Osteocyte (in vitro differentiated cells): Measurements from ENCODE around the gene DPF3. TPM values are rescaled to one million over a fixed set of nuclear protein-coding genes. Genes with fewer than 3 reads are reported as not detected.

ENCODE experiments used
- DNase-seq: peaks from one replicate; pipeline ENCODE4 v3.0.0; 2021; ENCODE audit warnings: mixed read lengths; ENCODE audit not compliant: unreplicated experiment; ENCODE audit errors: extremely low spot score
- H3K27ac Mint-ChIP-seq: one replicate; pipeline ENCODE4 v1.8.0; 2021; ENCODE audit warnings: mild to moderate bottlenecking, mixed read lengths; ENCODE audit not compliant: unreplicated experiment
- H3K27me3 Mint-ChIP-seq: one replicate; pipeline ENCODE4 v1.8.0; 2021; ENCODE audit warnings: mixed read lengths; ENCODE audit not compliant: unreplicated experiment
- H3K36me3 Mint-ChIP-seq: one replicate; pipeline ENCODE4 v1.8.0; 2021; ENCODE audit warnings: mixed read lengths; ENCODE audit not compliant: unreplicated experiment
- H3K4me1 Mint-ChIP-seq: one replicate; pipeline ENCODE4 v1.8.0; 2021; ENCODE audit warnings: mixed read lengths; ENCODE audit not compliant: unreplicated experiment
- H3K4me3 Mint-ChIP-seq: one replicate; pipeline ENCODE4 v1.8.0; 2021; ENCODE audit warnings: mild to moderate bottlenecking, moderate library complexity, mixed read lengths; ENCODE audit not compliant: unreplicated experiment
- H3K9me3 Mint-ChIP-seq: one replicate; pipeline ENCODE4 v1.8.0; 2021; ENCODE audit warnings: mixed read lengths; ENCODE audit not compliant: unreplicated experiment
- total RNA-seq: library from RNA; stranded (reverse); gene quantifications from 2 replicates; pipeline ENCODE4 v1.2.1, GENCODE V29; 2021
- TF ChIP-seq, protein P1 (sequence below): fragments of 200-600 bp; sonication (generic); IDR thresholded peaks from 2 replicates; pipeline ENCODE4 v1.5.0; 2021; ENCODE audit warnings: antibody characterized with exemption, mild to moderate bottlenecking, moderate library complexity

Gene DPF3
- total RNA-seq, 1 donor from 2014 or later = 5.8 TPM

DNA sequence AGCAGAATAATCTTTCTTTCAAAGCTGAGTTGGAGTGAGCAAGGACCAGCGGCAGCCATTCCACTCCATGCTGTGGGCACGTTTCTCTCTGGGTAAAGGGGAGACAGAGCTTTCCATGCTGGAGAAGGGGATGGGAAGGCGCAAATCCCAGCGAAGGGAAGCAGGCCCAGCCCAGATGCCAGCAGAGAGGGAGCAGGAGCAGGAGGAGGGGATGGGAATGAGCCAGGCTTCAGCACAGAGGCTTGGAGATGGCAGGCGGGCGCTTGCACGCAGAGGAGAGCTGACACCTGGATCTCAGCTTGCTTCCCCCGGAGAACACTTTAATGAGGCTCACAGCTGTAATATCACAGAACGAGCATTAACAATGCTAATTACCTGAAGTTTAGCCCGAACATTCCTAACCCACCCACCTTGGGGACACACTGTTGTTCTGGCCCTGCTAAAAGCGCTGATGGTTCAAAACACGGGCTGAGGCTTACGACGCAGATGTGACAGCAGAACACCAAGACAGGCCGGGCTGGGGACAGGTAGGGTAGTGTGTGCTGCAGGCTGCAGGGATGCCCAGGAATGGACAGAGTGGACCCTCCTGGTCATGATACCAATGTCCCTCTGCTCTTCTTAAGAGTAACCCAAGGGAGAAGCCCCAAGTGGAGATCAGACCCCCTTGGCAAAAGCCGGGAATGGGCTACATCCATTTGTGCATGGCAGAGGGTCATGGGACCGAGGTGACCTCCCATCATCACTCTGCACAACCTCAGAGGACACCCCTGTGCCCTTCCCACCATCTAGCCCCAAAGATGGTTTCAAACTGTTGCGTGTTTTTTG, 288.6 kb downstream of the DPF3 start:
- no peak overlapping the region for H3K4me3 Mint-ChIP-seq

DNA sequence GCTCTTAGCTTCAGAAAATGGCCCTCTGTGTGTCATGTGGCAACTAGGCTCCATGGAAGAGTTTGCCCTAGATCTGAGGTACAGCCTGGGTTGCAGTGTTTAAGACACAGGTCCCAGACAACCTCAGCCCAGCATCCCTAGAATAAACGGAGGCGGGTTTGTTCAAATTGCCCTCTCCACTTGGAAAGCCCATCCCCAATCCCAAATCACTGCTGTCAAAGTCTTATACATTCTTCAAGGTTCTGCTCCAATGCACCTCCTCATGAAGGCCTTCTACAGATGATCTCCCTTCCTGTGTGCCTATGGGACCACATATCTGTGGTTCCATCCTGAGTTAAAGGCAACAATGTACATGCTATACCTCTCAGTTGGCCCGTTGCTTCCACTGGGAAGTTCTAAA, 289.8 kb downstream of the DPF3 start:
- Mint-ChIP-seq H3K36me3 (no peaks in the 10 kb centered on the region), H3K4me1 (peaks cover 27% of the 10 kb centered on the region), H3K4me3 (no peak overlapping the region), H3K27ac (no peak overlapping the region), H3K9me3 (no peaks in the 10 kb centered on the region), H3K27me3 (no peaks in the 10 kb centered on the region)
- DNase-seq = peak; percentile 21
- TF ChIP-seq, protein P1, sequence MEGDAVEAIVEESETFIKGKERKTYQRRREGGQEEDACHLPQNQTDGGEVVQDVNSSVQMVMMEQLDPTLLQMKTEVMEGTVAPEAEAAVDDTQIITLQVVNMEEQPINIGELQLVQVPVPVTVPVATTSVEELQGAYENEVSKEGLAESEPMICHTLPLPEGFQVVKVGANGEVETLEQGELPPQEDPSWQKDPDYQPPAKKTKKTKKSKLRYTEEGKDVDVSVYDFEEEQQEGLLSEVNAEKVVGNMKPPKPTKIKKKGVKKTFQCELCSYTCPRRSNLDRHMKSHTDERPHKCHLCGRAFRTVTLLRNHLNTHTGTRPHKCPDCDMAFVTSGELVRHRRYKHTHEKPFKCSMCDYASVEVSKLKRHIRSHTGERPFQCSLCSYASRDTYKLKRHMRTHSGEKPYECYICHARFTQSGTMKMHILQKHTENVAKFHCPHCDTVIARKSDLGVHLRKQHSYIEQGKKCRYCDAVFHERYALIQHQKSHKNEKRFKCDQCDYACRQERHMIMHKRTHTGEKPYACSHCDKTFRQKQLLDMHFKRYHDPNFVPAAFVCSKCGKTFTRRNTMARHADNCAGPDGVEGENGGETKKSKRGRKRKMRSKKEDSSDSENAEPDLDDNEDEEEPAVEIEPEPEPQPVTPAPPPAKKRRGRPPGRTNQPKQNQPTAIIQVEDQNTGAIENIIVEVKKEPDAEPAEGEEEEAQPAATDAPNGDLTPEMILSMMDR = no peak

More for the DNA sequence above, 288.6 kb downstream of the DPF3 start:
- TF ChIP-seq, protein P1 = no peak
- DNase-seq = peak; percentile 71
- Mint-ChIP-seq H3K4me1 (peaks cover 31% of the 10 kb centered on the region), H3K27me3 (no peaks in the 10 kb centered on the region), H3K9me3 (no peaks in the 10 kb centered on the region), H3K27ac (no peak overlapping the region), H3K36me3 (no peaks in the 10 kb centered on the region)

DNA sequence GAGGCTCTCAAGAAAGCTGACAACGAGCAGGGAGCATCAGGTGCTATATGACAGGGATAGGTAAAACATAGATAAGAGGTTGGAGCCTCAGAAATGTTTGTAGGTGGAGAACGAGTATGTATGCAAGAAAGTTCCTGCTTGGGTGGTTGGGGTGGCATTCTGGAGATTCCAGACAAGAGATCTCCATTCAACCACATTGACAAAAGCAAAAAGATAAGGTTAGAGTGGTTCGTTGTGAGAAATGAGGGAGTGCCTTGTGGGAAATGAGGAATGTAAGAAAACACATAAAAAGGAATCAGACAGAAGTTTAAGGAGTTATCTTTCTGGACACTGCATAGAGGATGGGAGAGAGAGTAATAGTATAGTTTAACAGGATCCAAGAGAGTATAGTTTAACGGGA, 290.3 kb downstream of the DPF3 start:
- TF ChIP-seq, protein P1 = no peak
- H3K36me3 Mint-ChIP-seq = no peaks in the 10 kb centered on the region
- DNase-seq = peak; percentile 13
- no peak overlapping the region for H3K27ac Mint-ChIP-seq
- H3K9me3 Mint-ChIP-seq = no peaks in the 10 kb centered on the region
- H3K4me1 Mint-ChIP-seq = peaks cover 22% of the 10 kb centered on the region
- no peak overlapping the region for H3K4me3 Mint-ChIP-seq
- H3K27me3 Mint-ChIP-seq = no peaks in the 10 kb centered on the region

DNA sequence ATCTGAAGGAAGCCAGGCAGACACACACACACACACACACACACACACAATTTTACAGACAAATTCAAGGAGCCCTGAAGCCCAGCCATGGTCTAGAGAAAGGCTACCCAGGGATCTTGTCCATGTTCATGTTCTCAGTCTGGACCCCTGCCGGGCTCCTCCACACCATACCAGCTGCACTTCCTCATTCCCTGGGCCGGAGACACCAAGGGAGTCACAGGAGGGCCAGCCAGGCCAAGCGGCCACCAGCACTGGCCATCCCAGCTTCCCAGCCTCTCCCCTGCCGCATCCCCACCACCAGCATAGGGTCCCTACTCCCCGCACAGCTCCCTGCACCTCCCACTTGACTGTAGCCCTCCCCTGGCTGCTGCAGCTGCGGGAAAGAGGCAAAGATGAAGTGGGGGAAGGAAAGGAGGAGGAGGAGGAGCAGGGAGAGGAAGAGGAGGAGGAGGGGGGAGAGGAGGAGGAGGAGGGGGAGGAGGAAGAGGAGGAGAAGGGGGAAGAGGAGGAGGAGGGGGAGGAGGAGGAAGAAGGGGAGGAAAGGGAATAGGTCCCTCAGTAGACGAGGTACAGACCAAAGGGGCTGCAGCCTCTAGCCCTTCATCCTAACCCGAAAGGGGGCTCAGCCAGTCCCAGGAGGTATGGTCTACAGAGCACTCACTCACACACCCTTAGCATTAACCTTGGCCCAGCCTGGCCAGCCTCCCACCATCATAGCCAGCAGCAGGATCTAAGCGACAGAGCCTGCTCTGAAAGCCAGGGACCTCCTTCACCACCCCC, 293.2 kb downstream of the DPF3 start:
- DNase-seq = no peak
- TF ChIP-seq, protein P1 = no peak
- Mint-ChIP-seq H3K36me3 (no peaks in the 10 kb centered on the region), H3K4me3 (no peak overlapping the region), H3K4me1 (peaks cover 6% of the 10 kb centered on the region), H3K27me3 (peaks cover 3% of the 10 kb centered on the region), H3K9me3 (no peaks in the 10 kb centered on the region), H3K27ac (no peak overlapping the region)
